Stimulated activated CD4-positive, alpha-beta T cell treated with anti-CD3 and anti-CD28 coated beads, Interleukin-1b, Interleukin-23, amount 100 ng/mL, for 4 hours (primary cell): ENCODE measurements around the gene SHROOM3.
"Not testable (repeated sequence)": the region's sequence is repeated elsewhere in the genome, so short reads cannot be mapped to it uniquely, and the experiment has no call there.

Experiments used
- DNase-seq, 2 donors: peaks; one replicate each; pipeline ENCODE4 v3.0.0-alpha.2; 2020; ENCODE audit warnings: low read depth in 2 of 2

The SHROOM3 gene

DNA sequence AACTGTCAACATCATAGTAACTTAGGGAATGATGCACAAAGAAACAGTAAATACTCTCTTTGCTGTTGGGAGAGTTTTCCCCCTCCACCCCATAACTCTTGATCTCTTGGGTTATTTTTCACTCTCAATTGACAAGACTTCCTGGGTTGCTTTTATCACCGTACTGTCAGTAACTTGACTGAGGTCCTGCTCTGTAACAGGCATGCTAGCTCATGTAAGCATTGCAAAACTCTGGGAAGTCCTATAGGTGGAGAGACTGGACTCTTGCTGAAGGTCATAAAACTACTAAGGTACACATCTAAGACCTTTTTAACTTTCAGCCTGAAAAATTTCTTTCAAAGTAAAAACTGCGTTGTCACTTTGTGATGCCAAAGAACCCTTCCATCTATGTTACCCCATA lies 10.9 kb downstream of the SHROOM3 start:
- DNase-seq: no peak

DNA sequence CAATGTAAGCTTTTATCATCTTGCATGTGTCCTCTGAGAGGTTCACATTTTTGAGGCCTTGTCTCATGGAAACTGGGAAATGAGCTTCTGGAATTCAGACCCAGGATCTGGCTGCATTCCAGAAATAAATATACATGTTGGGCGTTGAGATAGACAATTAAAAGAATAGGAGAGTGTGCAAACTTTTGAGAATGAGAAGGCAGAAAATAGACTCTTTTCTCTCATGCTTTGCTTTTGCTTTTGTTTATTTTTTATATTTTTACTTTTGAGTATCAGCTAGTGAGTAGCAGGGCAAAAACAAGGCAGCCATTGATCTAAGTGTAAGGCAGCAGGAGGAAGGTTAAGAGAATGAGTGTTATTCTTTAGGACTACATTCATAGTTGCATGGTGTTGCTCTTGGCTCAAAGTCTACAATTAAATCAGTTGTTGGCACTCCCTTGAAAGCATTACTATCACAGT lies 12.4 kb downstream of the SHROOM3 start:
- no peak for DNase-seq

DNA sequence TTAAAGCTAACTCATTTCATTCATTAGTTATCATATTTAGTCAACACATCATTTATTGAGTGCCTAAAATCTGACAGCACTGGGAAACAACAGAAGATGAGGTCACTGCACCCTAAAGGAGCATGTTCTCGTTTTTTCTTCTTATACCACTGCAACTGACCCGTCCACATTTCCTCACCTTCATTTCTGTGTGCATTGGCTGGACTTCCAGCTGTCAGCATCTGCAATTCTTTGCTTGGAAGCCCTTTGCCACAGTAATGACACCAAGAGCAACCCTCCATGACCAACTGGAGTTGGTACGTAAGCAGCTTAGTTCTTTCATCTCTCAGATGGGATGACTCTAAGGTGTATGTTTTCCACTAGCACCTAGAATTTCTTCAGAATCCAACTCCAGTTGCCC lies 13.2 kb downstream of the SHROOM3 start:
- DNase-seq: no peak

DNA sequence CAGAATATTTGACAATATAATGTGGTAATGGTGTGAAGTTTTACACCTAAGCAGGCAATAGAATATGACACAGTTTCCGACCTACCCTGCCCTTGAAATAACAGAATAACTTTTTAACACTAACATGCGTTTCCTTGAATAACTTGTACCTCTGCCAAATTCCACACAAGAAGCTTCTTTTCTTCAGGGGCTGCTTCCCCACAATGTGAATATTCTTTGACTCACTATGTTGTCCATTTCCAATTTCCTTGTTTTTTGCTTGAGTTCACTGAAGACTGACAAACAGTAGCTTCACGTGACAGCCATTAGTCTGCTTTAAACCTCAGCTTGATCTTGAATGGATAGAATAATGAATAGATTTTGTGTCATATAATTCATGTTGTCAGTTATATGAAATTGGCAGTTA lies 14.3 kb downstream of the SHROOM3 start:
- DNase-seq: no peak

DNA sequence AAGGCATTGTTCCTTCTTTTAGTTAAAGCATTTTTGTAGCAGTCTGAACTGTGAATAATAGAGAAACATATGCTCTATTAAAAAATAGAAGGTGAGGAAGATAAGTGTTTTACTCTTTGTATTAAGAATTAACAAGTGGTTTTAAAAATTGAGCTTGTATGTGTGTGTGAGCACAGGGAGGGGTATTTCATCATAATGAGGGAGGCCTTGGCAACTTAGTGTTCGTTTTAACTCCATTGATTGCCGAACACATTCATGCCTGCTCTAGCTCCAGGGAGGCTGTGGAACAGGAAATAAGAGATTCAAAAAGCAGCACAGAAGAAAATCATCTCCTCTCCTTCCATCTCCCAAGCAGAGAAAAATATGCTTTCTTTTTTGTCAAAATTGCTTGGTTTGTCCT lies 14.8 kb downstream of the SHROOM3 start:
- DNase-seq: no peak

DNA sequence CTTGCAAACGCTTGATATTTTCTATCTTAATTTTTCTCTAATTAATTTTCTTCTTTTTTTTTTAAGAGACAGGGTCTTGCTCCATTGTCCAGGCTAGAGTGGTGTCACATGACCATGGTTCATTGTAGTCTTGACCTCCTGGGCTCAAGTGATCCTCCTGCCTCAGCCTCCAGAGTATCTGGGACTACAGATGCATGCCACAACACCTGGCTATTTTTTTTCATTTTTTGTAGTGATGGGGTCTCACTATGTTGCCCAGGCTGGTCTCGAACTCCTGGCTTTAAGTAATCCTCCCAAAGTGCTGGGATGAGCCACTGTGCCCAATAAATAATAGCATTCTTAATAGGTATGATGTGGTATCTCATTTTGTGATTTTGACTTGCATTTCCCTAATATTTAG lies 18.2 kb downstream of the SHROOM3 start:
- DNase-seq: no peak

DNA sequence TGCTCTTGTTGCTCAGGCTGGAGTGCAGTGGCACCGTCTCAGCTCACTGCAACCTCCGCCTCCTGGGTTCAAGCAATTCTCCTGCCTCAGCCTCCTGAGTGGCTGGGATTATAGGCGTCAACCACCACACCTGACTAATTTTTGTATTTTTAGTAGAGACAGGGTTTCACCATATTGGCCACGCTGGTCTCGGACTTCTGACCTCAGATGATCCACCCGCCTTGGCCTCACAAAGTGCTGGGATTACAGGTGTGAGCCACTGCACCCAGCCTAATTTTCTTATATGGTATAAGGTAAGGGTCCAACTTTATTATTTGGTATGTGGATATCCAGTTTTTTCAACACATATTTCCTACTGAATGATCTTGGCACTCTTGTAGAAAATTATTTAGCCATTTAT lies 19.0 kb downstream of the SHROOM3 start:
- not testable (repeated sequence) for DNase-seq

DNA sequence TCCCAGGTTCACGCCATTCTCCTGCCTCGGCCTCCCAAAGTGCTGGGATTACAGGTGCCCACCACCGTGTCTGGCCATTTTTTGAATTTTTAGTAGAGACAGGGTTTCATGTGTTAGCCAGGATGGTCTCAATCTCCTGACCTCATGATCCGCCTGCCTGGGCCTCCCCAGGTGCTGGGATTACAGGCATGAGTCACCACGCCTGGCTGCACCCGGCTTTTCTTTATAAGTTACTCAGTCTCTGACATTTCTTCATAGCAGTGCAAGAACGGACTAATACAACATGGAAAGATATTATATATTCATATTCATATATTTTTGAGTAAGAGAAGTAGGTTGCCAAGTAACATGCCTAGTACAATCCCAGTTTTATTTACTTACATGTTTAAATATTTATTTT lies 22.9 kb downstream of the SHROOM3 start:
- DNase-seq: no peak

DNA sequence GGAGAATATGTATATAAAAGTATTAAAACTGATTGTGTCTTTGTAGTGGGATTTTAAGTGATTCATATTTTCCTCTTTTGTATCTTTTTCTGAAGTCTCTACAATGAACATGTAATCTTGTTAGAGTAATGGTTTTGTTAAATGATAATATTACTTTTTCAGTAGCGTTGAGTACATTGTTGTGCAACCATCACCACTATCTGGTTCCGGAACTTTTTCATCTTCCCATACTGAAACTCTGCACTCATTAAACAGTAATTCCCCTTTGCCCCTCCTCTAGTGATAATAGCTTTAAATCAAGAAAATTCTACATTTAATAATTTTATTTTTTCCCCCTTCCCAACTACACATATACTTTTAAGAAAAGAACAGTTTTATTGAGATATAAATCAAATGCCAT lies 23.3 kb downstream of the SHROOM3 start:
- no peak for DNase-seq

DNA sequence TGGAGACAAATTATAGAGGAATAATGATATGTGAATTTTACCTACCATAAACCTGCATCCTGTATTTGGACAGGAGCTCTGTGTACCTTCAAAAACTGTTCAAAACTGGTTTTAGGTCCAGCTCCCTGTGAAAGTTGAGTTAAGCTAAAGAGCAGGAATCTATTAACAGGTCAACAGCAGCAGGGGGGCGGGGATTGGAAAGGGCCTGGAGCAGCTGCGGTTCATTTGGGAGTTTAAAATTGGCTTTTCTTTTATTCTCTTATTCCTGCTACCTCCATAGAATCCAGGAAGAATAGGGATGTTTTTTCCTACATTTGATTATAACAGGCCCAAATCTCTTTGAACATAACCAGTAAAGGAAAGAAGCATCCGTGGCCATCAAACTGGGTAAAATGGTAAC lies 23.8 kb downstream of the SHROOM3 start:
- no peak for DNase-seq

DNA sequence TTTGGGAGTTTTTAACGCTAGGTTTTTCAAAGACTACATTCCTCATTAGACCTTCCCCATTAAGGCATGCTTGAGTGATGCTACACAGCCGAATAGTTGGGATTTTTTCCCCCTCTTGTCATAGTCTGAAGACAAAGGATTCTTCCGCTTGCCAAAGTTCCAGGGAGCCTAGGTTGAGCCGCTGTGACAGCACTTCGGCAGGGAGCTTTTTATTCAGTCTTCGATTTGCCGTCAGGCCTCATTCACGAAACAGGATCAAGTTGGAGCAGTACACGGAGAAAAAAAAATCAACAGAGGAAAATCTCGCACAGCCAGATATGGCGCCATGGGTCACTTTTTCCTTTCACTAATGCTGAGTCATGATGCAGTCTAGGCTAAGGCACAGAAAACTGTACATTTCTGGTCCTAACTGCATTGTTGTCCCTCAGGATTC lies 24.3 kb downstream of the SHROOM3 start:
- no peak for DNase-seq

DNA sequence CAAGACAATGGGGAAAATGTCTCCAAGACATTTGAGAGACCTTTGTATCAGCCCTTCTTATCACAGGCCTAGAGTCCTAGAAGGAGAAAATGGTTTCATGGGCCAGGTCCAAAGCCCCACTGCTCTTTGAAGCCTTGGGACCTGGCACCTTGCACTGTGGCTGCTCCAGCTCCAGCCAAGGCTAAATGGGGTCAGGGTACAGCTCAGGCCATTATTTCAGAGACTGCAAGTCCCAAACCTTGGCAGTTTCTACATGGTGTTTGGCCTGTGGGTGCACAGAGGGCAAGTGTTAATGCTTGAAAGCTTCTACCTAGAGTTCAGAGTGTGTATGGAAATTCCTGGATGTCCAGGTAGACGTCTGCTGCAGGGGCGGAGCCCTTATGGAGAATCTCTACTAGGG lies 28.5 kb downstream of the SHROOM3 start:
- DNase-seq: no peak

DNA sequence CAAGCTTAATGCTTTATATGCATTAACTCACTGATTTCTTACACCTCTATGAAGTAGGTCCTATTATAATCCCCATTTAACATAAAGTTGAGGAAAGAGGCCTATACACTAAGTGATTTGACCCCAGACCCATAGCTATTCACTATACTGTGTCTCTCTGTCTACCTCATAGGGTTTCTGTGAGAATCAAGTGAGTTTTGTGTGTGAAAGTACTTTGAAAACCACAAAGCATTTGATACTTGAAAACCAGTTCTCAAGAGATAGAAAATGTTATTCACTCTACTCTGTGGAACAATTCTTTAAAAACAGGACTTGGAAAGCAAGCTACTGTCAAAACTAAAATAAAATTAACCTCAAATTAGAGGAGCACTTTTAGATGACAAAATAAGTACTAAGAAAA lies 35.0 kb downstream of the SHROOM3 start:
- DNase-seq: no peak

DNA sequence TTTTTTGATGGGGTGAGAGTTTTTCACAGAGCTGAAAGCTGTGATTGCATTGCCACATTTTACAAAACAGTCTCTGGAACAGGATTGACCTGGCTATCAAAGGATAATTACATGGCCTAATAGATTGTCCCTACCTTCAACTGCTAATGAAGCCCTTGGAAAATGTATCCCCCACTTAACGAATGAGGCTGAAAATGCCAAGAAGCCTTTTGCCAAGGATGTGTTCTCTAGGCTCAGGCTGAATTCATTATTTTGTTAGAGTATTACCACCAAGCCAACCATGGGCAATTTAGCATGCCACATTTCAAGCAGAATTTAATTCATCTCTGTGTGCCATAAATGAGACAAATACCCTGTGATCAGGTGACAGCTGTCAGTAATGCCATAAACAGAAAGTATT lies 35.5 kb downstream of the SHROOM3 start:
- DNase-seq: no peak

DNA sequence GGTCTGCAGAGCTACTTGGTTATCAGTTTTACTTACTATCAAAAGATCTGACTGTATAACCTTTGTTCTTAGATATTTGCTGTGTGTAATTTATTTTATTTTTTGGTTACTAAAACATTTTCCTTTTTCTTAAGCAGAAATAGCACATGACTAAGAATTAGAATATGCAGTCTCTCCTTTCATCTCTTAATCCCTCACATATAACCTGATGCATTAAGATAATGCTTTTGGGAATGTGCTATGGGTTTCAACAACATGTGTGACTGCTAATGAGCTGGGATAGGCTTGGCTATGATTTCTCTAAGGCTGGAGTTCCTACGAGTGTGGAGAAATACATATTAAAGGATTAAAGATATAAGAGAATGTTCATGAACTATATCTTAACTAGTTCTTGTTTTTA lies 41.5 kb downstream of the SHROOM3 start:
- no peak for DNase-seq

DNA sequence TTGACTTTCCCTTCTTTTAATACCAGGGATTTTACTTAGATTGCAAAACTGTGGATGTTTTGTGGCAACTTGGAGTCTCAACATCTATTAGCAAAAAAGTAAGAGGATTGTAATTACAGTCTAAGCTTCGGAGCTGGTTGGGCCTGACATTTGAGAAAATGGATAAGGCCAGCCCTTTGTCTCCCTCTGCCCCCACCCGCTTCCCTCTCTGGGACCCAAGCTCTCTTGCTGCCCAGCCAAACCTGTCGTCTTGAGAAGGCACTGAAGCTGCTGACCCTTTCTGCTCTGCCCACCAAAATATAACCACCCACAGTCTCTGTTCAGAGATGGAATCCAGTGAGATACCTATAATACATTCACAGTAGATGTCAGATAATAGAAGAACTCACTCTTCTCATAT lies 49.6 kb downstream of the SHROOM3 start:
- DNase-seq: no peak

DNA sequence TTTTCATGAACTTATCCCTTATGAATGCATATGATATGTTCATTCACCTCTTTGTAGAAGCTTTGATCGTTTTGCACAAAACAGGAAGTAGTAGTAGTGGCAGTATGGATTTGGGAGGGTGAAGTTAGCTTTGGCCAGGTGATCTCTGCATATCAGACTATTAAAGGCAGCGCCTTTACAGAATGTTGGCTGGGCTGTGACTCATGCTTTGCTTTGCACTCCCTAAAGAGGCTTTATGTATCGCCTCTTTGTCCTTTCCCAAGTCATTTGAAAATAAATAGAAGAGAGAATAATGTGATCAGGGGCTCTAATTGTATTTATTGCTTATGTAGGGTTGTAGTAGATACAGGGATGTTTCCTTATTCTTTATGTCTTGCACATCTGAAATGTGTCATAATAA lies 50.4 kb downstream of the SHROOM3 start:
- DNase-seq: no peak

DNA sequence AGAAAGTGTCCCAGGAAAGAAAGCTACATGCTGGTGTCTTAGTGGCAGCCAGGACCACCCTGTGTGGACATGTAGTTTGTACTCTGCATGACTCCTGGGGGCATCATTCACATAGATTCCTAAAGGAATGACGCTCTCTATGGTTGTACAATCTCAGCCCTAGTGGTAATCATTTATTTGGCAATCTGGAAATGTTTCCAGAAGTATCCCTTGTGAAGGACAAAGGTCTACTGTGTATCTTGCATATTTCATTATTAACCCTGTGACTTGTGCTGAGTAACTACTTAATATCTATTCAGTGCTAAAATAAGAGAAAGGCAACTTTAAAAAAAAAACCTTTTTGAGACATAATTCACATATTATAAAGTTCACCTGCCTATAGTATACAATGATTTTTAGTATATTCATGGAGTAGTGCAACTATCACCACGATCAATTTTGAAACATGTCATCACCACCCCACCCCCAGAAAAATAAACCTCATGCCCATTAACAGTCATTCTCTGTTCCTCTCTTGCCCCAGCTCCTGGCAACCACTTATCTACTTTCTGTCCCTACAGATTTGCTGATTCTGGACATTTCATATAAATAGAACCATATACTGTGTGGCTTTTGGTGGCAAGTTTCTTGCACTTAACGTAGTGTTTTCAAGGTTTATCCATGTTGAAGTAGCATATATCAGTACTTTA lies 51.7 kb downstream of the SHROOM3 start:
- DNase-seq: no peak

DNA sequence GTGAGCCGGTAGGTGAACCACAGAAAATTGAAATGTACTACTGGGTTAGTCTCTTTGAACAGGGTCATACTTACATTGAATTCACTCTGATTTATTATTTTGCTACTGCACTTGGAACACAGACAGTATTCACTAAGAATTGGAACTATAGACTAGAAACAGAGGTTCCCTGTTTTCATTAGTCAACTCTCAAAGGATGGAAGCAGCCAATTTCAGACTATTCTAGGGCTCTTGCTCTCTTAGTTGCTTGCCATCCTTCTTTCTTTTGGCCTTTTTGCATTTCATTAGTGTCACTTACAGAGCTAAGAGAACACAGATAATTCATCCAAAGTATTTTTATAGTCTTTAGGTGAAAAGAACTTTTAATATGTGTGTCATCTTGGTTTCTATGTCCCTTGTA lies 52.6 kb downstream of the SHROOM3 start:
- DNase-seq: no peak

DNA sequence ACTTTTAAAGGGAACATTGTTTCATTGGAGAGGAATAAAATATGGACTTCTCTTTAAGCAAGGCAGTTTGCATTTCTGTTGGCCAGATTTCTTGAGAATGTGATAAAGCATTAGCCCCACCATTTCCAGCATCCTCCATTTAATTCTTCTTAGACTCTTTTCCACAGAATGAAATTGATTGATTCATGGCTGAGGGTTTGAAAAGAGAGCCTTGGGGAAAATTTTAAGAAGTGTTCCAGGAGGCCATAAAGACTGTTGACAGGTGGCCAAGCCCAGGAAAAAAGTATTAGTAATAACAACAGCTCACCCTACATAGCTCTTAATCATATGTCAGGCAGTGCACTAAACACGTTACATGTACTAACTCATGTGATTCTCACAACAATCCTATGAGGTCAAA lies 53.4 kb downstream of the SHROOM3 start:
- no peak for DNase-seq

DNA sequence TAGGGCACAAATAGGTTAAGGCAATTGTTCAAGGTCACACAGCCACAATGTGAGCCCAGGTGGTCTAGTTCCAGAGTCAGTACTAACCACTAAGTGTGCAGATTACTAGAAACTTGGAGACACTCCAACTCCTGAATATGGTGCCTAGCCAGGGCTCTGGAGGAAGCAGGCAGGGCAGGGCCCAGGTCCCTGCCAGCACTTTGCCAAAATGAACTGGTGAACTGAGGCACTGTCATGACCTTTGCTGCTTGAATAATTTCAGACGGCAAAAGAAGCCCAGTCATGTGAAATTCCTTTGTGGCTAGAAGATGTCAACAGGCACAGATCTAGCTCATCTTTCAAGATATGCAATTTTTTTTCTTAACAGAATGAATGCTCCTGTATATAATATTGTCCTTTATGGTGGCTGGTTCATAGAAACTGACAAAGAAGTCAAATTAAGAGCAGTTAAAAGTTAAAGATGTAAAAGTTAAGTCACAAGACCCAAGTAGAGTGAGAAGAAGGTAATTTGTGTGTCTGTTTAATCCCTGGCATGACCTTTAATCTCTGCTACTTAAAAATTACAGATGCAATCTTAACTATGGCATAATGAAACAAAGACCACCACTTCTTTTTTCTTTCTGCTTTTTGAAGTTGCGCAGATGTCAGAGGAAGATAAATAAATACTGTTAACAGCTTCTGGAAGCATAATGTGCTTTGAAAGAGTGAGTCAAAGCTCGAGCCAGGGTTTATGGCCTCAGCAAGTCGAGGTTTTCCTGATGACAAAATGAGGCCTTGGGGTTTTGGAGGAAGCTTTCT lies 54.1 kb downstream of the SHROOM3 start:
- no peak for DNase-seq

DNA sequence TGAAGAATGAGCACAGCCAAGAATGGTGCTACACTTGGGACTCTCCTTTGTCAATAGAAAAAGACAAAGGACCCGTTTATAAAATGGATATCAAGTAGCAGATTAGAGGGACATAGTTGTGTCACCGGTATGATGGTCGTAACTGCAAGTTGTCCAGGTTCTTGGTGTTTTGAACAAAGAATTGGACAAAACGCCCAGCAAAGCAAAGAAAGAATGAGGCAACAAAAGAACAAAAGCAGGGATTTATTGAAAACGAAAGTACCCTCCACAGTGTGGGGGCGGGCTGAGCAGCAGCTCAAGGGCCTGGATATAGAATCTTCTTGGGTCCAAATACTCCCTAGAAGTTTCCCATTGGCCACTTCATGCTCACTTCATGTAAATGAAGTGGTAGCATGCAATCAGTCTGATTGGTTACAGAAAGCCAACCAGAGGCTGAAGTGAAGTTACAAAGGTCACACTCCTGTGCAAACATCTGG lies 54.7 kb downstream of the SHROOM3 start:
- DNase-seq: no peak

DNA sequence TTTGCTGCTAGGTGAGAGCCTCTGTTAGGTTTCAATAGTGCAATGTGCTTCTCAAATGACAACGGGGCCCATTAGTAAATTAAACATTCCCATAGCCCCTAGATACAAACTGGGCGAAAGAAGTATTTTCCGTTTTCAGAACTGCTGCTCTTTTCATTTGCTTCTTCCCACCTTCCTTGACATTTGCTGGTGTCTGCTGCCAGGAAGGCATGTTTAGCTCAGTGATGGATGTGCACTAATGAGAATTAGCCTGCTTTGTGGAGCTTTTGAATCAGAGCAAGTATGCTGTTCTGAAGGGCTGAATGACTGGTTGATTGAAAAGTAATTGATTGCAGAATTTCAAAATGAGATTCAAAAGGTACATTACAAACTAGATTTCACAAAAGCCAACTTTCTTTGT lies 57.0 kb downstream of the SHROOM3 start:
- DNase-seq: no peak
